B cell (primary cell): ENCODE data around the gene OR2Y1. TPM values are rescaled to one million over a fixed set of nuclear protein-coding genes. Genes with fewer than 3 reads are reported as not detected.

Source experiments
- ATAC-seq: fragments of 200-7000 bp; cut with Tn5 transposase; one replicate; pipeline ENCODE4 v1.10.0; 2021; ENCODE audit warnings: low read depth, mild to moderate bottlenecking, moderate number of reproducible peaks, moderate library complexity
- CTCF ChIA-PET: fragments of 350-600 bp; sonication (Branson Sonifier 250); formaldehyde crosslinking; loops from one replicate; lab custom pipeline; 2021; ENCODE audit warnings: antibody characterized with exemption, inconsistent platforms; lab: Charles Lee
- POLR2A ChIA-PET: fragments of 350-600 bp; sonication (Branson Sonifier 250); formaldehyde crosslinking; loops from one replicate; lab custom pipeline; 2021; ENCODE audit warnings: antibody characterized with exemption; lab: Charles Lee
- DNase-seq: peaks from one replicate; pipeline ENCODE4 v3.0.0; 2013
- H2AFZ ChIP-seq: 2 replicates; pipeline ENCODE4 v1.6.1; 2012; ENCODE audit warnings: mild to moderate bottlenecking, low read depth, low read length; ENCODE audit not compliant: insufficient read depth, poor library complexity, severe bottlenecking
- H3K27ac ChIP-seq, 2 donors: 1 replicate in 1 of 2; 2 replicates in 1 of 2; pipeline ENCODE4 v1.5.1; 2012 to 2013; ENCODE audit warnings: low read length in 2 of 2, mild to moderate bottlenecking in 2 of 2, moderate library complexity in 1 of 2
- H3K27me3 ChIP-seq, 4 experiments: fragments of 200-600 bp in 1 of 4; sonication (generic) in 1 of 4; replicated peaks in 1 of 4; 1 replicate in 2 of 4; 2 replicates in 2 of 4; pipeline versions ENCODE4 v1.6.1 to v1.7.0; 2013 to 2016; ENCODE audit warnings: low read length in 3 of 4, mild to moderate bottlenecking in 2 of 4, mixed read lengths in 1 of 4, moderate library complexity in 1 of 4; ENCODE audit not compliant: insufficient read depth in 4 of 4, control insufficient read depth in 3 of 4; ENCODE audit errors: control extremely low read depth in 1 of 4
- H3K36me3 ChIP-seq, 2 experiments: replicated peaks in 1 of 2; 1 replicate in 1 of 2; 2 replicates in 1 of 2; pipeline versions ENCODE4 v1.6.1 to v1.7.1; 2013; ENCODE audit warnings: low read length in 1 of 2; ENCODE audit not compliant: insufficient read depth in 2 of 2, control insufficient read depth in 1 of 2; ENCODE audit errors: control extremely low read depth in 1 of 2, extremely low read depth in 1 of 2
- H3K4me1 ChIP-seq, 2 donors: fragments of 200-600 bp in 1 of 2; sonication (generic) in 1 of 2; 1 replicate in 1 of 2; 2 replicates in 1 of 2; pipeline versions ENCODE4 v1.5.1 to v1.6.1; 2013 to 2017; ENCODE audit warnings: low read length in 2 of 2; ENCODE audit not compliant: control insufficient read depth in 2 of 2, insufficient read depth in 2 of 2
- H3K4me2 ChIP-seq: replicated peaks from 2 replicates; pipeline ENCODE3; 2012; ENCODE audit warnings: mild to moderate bottlenecking, low read depth, low read length; ENCODE audit not compliant: poor library complexity, severe bottlenecking
- H3K4me3 ChIP-seq, 5 experiments: fragments of 200-600 bp in 1 of 5; sonication (generic) in 1 of 5; 1 replicate in 3 of 5; 2 replicates in 2 of 5; pipeline versions ENCODE4 v1.5.1 to v1.7.0; 2011 to 2016; ENCODE audit warnings: low read length in 4 of 5, mild to moderate bottlenecking in 4 of 5, low read depth in 2 of 5, control low read depth in 1 of 5, moderate library complexity in 1 of 5; ENCODE audit not compliant: insufficient read depth in 1 of 5; ENCODE audit errors: control extremely low read depth in 1 of 5, extremely low read depth in 1 of 5
- H3K79me2 ChIP-seq: fragments of 200-600 bp; sonication (generic); one replicate; pipeline ENCODE4 v1.6.0; 2016; ENCODE audit warnings: low read length; ENCODE audit not compliant: control insufficient read depth, insufficient read depth
- H3K9ac ChIP-seq: fragments of 200-600 bp; sonication (generic); 2 replicates; pipeline ENCODE4 v1.6.1; 2017; ENCODE audit warnings: mild to moderate bottlenecking, low read length, moderate library complexity
- H3K9me3 ChIP-seq, 3 donors: one replicate each; pipeline versions ENCODE4 v1.6.1 to v1.7.1; 2013; ENCODE audit warnings: low read length in 2 of 3; ENCODE audit not compliant: control insufficient read depth in 2 of 3, insufficient read depth in 1 of 3; ENCODE audit errors: control extremely low read depth in 1 of 3
- H4K20me1 ChIP-seq: 2 replicates; pipeline ENCODE4 v1.6.0; 2012; ENCODE audit warnings: mild to moderate bottlenecking, low read length; ENCODE audit not compliant: insufficient read depth, control insufficient read depth, poor library complexity, severe bottlenecking
- H3K27ac Mint-ChIP-seq: one replicate; pipeline ENCODE4 v1.8.0; 2021; ENCODE audit warnings: mixed read lengths
- H3K27me3 Mint-ChIP-seq: one replicate; pipeline ENCODE4 v1.8.0; 2021; ENCODE audit warnings: mixed read lengths
- H3K4me1 Mint-ChIP-seq: one replicate; pipeline ENCODE4 v1.8.0; 2021; ENCODE audit warnings: mixed read lengths
- H3K4me3 Mint-ChIP-seq: one replicate; pipeline ENCODE4 v1.8.0; 2021; ENCODE audit warnings: mixed read lengths
- H3K9me3 Mint-ChIP-seq: one replicate; pipeline ENCODE4 v1.8.0; 2022; ENCODE audit warnings: mixed read lengths; ENCODE audit not compliant: insufficient read depth
- EZH2 ChIP-seq: IDR thresholded peaks from 2 replicates; pipeline ENCODE4 v1.6.1; 2012; ENCODE audit warnings: borderline replicate concordance, low read depth, mild to moderate bottlenecking, moderate library complexity, low read length; ENCODE audit not compliant: insufficient read depth, poor library complexity, severe bottlenecking
- WGBS: methylation state at CpG from one replicate; pipeline ENCODE4 v1.1.5; 2013; ENCODE audit warnings: missing lambda C conversion rate; ENCODE audit not compliant: insufficient coverage; 5-methylcytosine and 5-hydroxymethylcytosine counted together
- intact Hi-C: fragments of 100-400 bp; cut with micrococcal nuclease; formaldehyde crosslinking; loops from one replicate; pipeline ENCODE4 v1.10.0; 2022
- polyA plus RNA-seq: library from polyadenylated mRNA; depleted of rRNA; stranded (reverse); fragments of >200 nt; gene quantifications from 2 replicates; pipeline ENCODE4 v1.2.3, GENCODE V29; 2012
- total RNA-seq, 2 donors: library from RNA; stranded (reverse); fragments of 120-200 nt in 1 of 2; gene quantifications; 1 replicate in 1 of 2; 2 replicates in 1 of 2; pipeline versions ENCODE4 v1.2.3 to v1.2.4, GENCODE V29; 2013 to 2022
- TF ChIP-seq, protein P1 (sequence below): fragments of 200-600 bp; IDR thresholded peaks from one replicate; pipeline ENCODE4 v1.8.0; 2022; ENCODE audit warnings: antibody characterized with exemption, mild to moderate bottlenecking

The OR2Y1 gene
- total and polyA plus RNA-seq, 2 donors (not counting 1 experiment from before 2014, with no cell fraction given): not detected

DNA sequence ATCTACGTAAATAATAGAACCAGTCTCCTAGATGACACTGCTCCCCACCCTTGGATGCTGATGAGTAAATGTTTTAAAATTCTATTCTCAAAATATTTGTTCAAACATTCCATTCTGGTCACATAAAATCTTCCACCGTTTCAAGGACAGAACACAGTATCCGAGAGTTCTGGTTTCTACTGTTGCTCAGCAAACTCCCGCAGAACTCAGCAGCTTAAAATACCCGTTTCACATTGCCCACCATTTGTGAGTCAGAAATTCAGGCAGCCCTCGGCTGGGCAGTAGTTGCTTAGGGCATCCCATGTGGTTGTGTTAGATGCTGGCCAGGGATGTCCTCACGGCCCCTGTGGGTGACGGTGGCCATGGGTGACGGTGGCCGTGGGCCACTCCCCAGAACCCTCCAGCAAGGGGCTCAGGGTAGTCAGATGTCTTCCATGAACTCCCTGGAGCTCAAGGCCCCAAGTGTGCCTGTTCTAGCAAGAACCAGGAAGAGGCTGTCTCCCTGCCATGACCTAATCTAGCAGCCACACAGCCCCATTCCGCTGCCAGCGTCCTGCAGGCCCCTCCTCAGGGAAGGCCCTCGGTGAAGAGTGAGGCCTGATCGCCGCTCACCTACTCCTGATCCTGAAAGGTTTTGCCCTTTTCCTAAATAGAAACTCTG, 45.4 kb upstream of the OR2Y1 start:
- Mint-ChIP-seq H3K27me3 (no peaks in the 10 kb centered on the region), H3K9me3 (no peaks in the 10 kb centered on the region), H3K4me1 (peaks cover 13% of the 10 kb centered on the region), H3K4me3 (no peak overlapping the region), H3K27ac (no peak overlapping the region)
- H3K4me3 ChIP-seq: no peak overlapping the region
- no peaks in the 10 kb centered on the region for H3K27me3 ChIP-seq
- no peak overlapping the region for H3K9ac ChIP-seq
- DNase-seq: no peak
- H3K36me3 ChIP-seq: peaks cover 3 to 14% of the 10 kb centered on the region in 2 experiments
- H3K27ac ChIP-seq: no peak overlapping the region
- H4K20me1 ChIP-seq: peaks cover 66% of the 10 kb centered on the region
- peaks cover 12% of the 10 kb centered on the region for H3K79me2 ChIP-seq
- ChIA-PET POLR2A (interaction anchor here (1.0 to 1.6 kb wide), 3 partner anchors 25 to 81 kb away, joined by 3 to 5 read pairs (median 4); no protein-coding TSS in a partner anchor), CTCF (interaction anchor here (0.6 to 3.6 kb wide), 25 partner anchors 9 to 405 kb away, joined by 3 to 26 read pairs (median 5); partner anchors contain the start of genes MGAT1 and ZFP62)
- H2AFZ ChIP-seq: no peak overlapping the region
- no peak for ATAC-seq
- TF ChIP-seq, protein P1, sequence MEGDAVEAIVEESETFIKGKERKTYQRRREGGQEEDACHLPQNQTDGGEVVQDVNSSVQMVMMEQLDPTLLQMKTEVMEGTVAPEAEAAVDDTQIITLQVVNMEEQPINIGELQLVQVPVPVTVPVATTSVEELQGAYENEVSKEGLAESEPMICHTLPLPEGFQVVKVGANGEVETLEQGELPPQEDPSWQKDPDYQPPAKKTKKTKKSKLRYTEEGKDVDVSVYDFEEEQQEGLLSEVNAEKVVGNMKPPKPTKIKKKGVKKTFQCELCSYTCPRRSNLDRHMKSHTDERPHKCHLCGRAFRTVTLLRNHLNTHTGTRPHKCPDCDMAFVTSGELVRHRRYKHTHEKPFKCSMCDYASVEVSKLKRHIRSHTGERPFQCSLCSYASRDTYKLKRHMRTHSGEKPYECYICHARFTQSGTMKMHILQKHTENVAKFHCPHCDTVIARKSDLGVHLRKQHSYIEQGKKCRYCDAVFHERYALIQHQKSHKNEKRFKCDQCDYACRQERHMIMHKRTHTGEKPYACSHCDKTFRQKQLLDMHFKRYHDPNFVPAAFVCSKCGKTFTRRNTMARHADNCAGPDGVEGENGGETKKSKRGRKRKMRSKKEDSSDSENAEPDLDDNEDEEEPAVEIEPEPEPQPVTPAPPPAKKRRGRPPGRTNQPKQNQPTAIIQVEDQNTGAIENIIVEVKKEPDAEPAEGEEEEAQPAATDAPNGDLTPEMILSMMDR: no peak
- no peak for TF ChIP-seq EZH2
- no peak overlapping the region for H3K4me2 ChIP-seq
- H3K9me3 ChIP-seq: no peaks in the 10 kb centered on the region
- WGBS: 95% methylated on average over 14 of the region's 15 CpGs
- no peaks in the 10 kb centered on the region for H3K4me1 ChIP-seq
- intact Hi-C loops: loop anchor here (2.0 to 10.0 kb wide), 4 partner anchors 18 to 270 kb away; partner anchors contain the start of gene MGAT1
